Upper lobe of left lung (tissue), 4 donors: ENCODE measurements around the gene NAT8L.

Experiments used
- CTCF ChIP-seq, 6 experiments: fragments of 450-650 bp in 4 of 6; fragments of 200-600 bp in 2 of 6; sonication (generic) in 2 of 6; IDR thresholded peaks; one replicate each; pipeline ENCODE4 v1.5.1; 2016 to 2019; ENCODE audit warnings: antibody characterized with exemption in 6 of 6
- EP300 ChIP-seq, 4 donors: sonication (generic); formaldehyde crosslinking; IDR thresholded peaks; one replicate each; pipeline ENCODE4 v1.5.1; 2017; ENCODE audit warnings: antibody characterized with exemption in 4 of 4, control low read depth in 2 of 4

- TF ChIP-seq CTCF (IDR thresholded peaks at IDR 0.05) = no peak
- TF ChIP-seq EP300 (IDR thresholded peaks at IDR 0.05) = no peak
Measured at GRCh38 chr4:2061186-2062131, 2.3 kb downstream of the NAT8L start.
